Fibroblast of lung (primary cell): ENCODE measurements around the gene PRELP. TPM values are rescaled to one million over a fixed set of nuclear protein-coding genes. Genes with fewer than 3 reads are reported as not detected.

Source experiments
- DNase-seq, 2 donors: peaks; one replicate each; pipeline versions ENCODE4 v3.0.0 to v3.0.0-alpha.2; 2010; ENCODE audit warnings: low read depth in 2 of 2
- H2AFZ ChIP-seq: 2 replicates; pipeline ENCODE4 v1.5.1; 2012; ENCODE audit warnings: low read length, control low read depth, inconsistent platforms
- H3K27ac ChIP-seq: 2 replicates; pipeline ENCODE4 v1.5.1; 2011; ENCODE audit warnings: low read length, control low read depth; ENCODE audit not compliant: insufficient read depth
- H3K27me3 ChIP-seq: 2 replicates; pipeline ENCODE4 v1.5.1; 2011; ENCODE audit warnings: mild to moderate bottlenecking, low read length; ENCODE audit not compliant: control insufficient read depth, insufficient read depth
- H3K36me3 ChIP-seq: 2 replicates; pipeline ENCODE4 v1.5.1; 2011; ENCODE audit warnings: low read length; ENCODE audit not compliant: control insufficient read depth, insufficient read depth
- H3K4me1 ChIP-seq: 2 replicates; pipeline ENCODE4 v1.5.1; 2011; ENCODE audit warnings: low read length; ENCODE audit not compliant: control insufficient read depth, insufficient read depth; ENCODE audit errors: extremely low read depth
- H3K4me2 ChIP-seq: 2 replicates; pipeline ENCODE4 v1.5.1; 2011; ENCODE audit warnings: low read length, control low read depth; ENCODE audit not compliant: insufficient read depth; ENCODE audit errors: extremely low read depth
- H3K4me3 ChIP-seq, 4 experiments: fragments of 200-600 bp in 1 of 4; sonication (generic) in 1 of 4; replicated peaks in 1 of 4; 2 replicates each; pipeline ENCODE4 v1.5.1; 2011 to 2016; ENCODE audit warnings: low read length in 4 of 4, low read depth in 3 of 4, mild to moderate bottlenecking in 3 of 4, control low read depth in 2 of 4, inconsistent platforms in 1 of 4, mixed read lengths in 1 of 4; ENCODE audit not compliant: insufficient read depth in 1 of 4; ENCODE audit errors: control extremely low read depth in 1 of 4
- H3K79me2 ChIP-seq: 2 replicates; pipeline ENCODE4 v1.5.1; 2012; ENCODE audit warnings: mild to moderate bottlenecking, low read length, inconsistent platforms; ENCODE audit not compliant: control insufficient read depth, insufficient read depth
- H3K9ac ChIP-seq: 2 replicates; pipeline ENCODE4 v1.5.1; 2011; ENCODE audit warnings: mild to moderate bottlenecking, low read length, control low read depth; ENCODE audit not compliant: insufficient read depth
- H3K9me3 ChIP-seq: 2 replicates; pipeline ENCODE4 v1.5.1; 2012; ENCODE audit warnings: low read depth, low read length; ENCODE audit not compliant: control insufficient read depth, insufficient read depth
- H4K20me1 ChIP-seq: 2 replicates; pipeline ENCODE4 v1.5.1; 2011; ENCODE audit warnings: low read length; ENCODE audit not compliant: control insufficient read depth, insufficient read depth; ENCODE audit errors: extremely low read depth
- CTCF ChIP-seq, 2 donors: IDR thresholded peaks in 1 of 2; conservative IDR thresholded peaks in 1 of 2; 1 replicate in 1 of 2; 2 replicates in 1 of 2; pipeline ENCODE4 v1.5.1; 2011 to 2012; ENCODE audit warnings: low read length in 2 of 2, control low read depth in 1 of 2, inconsistent platforms in 1 of 2, low read depth in 1 of 2, mild to moderate bottlenecking in 1 of 2
- EZH2 ChIP-seq: IDR thresholded peaks from 2 replicates; pipeline ENCODE4 v1.5.1; 2012; ENCODE audit warnings: low read length, control low read depth, mild to moderate bottlenecking; ENCODE audit errors: missing control alignments
- polyA plus RNA-seq, 2 donors: library from polyadenylated mRNA; depleted of rRNA in 1 of 2; stranded (reverse) in 1 of 2; unstranded in 1 of 2; fragments of >200 nt; gene quantifications; 2 replicates each; pipeline ENCODE4 v1.2.1, GENCODE V29; 2011 to 2012; ENCODE audit warnings: missing spikeins in 1 of 2
- total RNA-seq: library from RNA; depleted of rRNA; stranded (reverse); fragments of >200 nt; gene quantifications from 2 replicates; pipeline ENCODE4 v1.2.1, GENCODE V29; 2014

PRELP gene
- total and polyA plus RNA-seq, 2 donors (not counting 1 experiment from before 2014, with no cell fraction given) = 4.5 to 13.9 TPM

DNA sequence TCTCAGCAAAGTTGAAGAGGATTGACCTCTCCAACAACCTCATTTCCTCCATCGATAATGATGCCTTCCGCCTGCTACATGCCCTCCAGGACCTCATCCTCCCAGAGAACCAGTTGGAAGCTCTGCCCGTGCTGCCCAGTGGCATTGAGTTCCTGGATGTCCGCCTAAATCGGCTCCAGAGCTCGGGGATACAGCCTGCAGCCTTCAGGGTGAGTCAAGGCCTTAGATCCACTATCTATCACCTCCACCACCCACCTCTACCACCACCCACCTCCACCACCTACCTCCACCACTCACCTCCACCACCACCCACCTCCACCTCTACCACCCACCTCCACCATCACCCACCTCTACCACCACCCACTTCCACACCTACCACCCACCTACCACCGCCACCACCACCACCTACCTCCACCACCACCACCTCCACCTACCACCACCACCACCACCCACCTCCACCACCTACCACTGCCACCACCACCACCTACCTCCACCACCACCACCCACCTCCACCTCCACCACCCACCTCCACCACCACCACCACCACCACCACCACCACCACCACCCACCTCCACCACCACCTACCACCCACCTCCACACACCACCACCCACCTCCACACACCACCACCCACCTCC is 24.2 kb downstream of the PRELP start:
- Histone ChIP-seq H4K20me1 (no peaks in the 10 kb centered on the region), H3K4me1 (peaks cover 5% of the 10 kb centered on the region), H3K79me2 (peaks cover under 1% of the 10 kb centered on the region)

DNA sequence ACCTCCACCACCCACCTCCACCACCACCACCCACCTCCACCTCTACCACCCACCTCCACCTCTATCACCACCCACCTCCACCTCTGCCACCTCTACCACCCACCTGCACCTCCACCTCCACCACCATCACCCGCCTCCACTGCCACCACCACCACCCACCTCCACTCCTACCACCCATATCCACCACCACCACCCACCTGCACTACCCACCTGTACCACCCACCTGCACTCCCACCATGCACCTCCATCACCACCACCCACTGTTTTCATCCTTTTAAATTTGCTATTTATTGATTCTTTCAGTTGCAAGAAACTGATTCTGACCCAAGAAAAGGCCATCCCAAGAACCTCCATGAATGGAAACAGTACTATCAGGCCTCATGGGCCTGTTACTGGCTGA is 24.7 kb downstream of the PRELP start:
- Histone ChIP-seq H3K9me3 (no peaks in the 10 kb centered on the region), H3K79me2 (peaks cover 1% of the 10 kb centered on the region), H3K27ac (no peak overlapping the region), H3K9ac (no peak overlapping the region), H4K20me1 (no peaks in the 10 kb centered on the region), H3K36me3 (no peaks in the 10 kb centered on the region), H3K4me3 (no peak overlapping the region), H3K4me2 (no peak overlapping the region), H2AFZ (no peak overlapping the region), H3K27me3 (no peaks in the 10 kb centered on the region), H3K4me1 (peaks cover 10% of the 10 kb centered on the region)
- TF ChIP-seq CTCF (conservative IDR thresholded peaks at IDR 0.05 in 1 of 2, IDR thresholded peaks at IDR 0.05 in 1 of 2; ENCODE audit: low read depth in 1 of 2, low read length in 2 of 2) (no peak), EZH2 (no peak)
- no peak for DNase-seq

More for the DNA sequence above, 24.2 kb downstream of the PRELP start:
- Histone ChIP-seq H2AFZ (no peak overlapping the region), H3K36me3 (no peaks in the 10 kb centered on the region), H3K4me2 (no peak overlapping the region), H3K27me3 (no peaks in the 10 kb centered on the region), H3K9me3 (no peaks in the 10 kb centered on the region), H3K27ac (no peak overlapping the region), H3K4me3 (no peak overlapping the region), H3K9ac (no peak overlapping the region)
- DNase-seq = no peak
- TF ChIP-seq EZH2 (no peak), CTCF (conservative IDR thresholded peaks at IDR 0.05 in 1 of 2, IDR thresholded peaks at IDR 0.05 in 1 of 2; ENCODE audit: low read depth in 1 of 2, low read length in 2 of 2) (no peak)

GRCh38 chr1:203503836-203504235 is 28.2 kb downstream of the PRELP start:
- Histone ChIP-seq H3K36me3 (no peaks in the 10 kb centered on the region), H3K4me1 (peaks cover 33% of the 10 kb centered on the region), H3K9ac (no peak overlapping the region), H3K27ac (no peak overlapping the region), H3K4me3 (no peak overlapping the region), H2AFZ (no peak overlapping the region), H3K27me3 (no peaks in the 10 kb centered on the region), H3K9me3 (no peaks in the 10 kb centered on the region), H4K20me1 (no peaks in the 10 kb centered on the region), H3K79me2 (peaks cover 3% of the 10 kb centered on the region), H3K4me2 (no peak overlapping the region)
- no peak for DNase-seq
- TF ChIP-seq CTCF (conservative IDR thresholded peaks at IDR 0.05 in 1 of 2, IDR thresholded peaks at IDR 0.05 in 1 of 2; ENCODE audit: low read depth in 1 of 2, low read length in 2 of 2) (no peak), EZH2 (no peak)
